Neural cell (in vitro differentiated cells): Measurements from ENCODE around the gene F5. TPM values are rescaled to one million over a fixed set of nuclear protein-coding genes. Genes with fewer than 3 reads are reported as not detected.

ENCODE experiments used
- H2AFZ ChIP-seq: fragments of 200-600, 300-800 bp; sonication (generic), shearing (Covaris generic); 2 replicates; pipeline ENCODE4 v1.6.0; 2014; ENCODE audit warnings: low read depth, mild to moderate bottlenecking, antibody characterized with exemption, low read length, moderate library complexity
- H3F3A ChIP-seq: fragments of 200-600 bp; shearing (Covaris generic); 2 replicates; pipeline ENCODE4 v1.6.1; 2016; ENCODE audit warnings: mild to moderate bottlenecking, moderate library complexity, mixed read lengths, antibody characterized with exemption, low read length; ENCODE audit not compliant: insufficient read depth, poor library complexity, severe bottlenecking
- H3K27ac ChIP-seq: fragments of 200-600, 300-800 bp; sonication (generic), shearing (Covaris generic); 2 replicates; pipeline ENCODE4 v1.5.1; 2014; ENCODE audit warnings: mild to moderate bottlenecking, low read length, moderate library complexity
- H3K27me3 ChIP-seq: fragments of 300-800, 200-600 bp; sonication (generic), shearing (Covaris generic); 2 replicates; pipeline ENCODE4 v1.6.0; 2014; ENCODE audit warnings: mild to moderate bottlenecking, low read depth, low read length, moderate library complexity; ENCODE audit not compliant: insufficient read depth
- H3K36me3 ChIP-seq: fragments of 300-800, 200-600 bp; sonication (generic), shearing (Covaris generic); 2 replicates; pipeline ENCODE4 v1.5.1; 2014; ENCODE audit warnings: mild to moderate bottlenecking, antibody characterized with exemption, low read length, moderate library complexity; ENCODE audit not compliant: insufficient read depth
- H3K4me2 ChIP-seq: fragments of 300-800, 200-600 bp; sonication (generic), shearing (Covaris generic); 2 replicates; pipeline ENCODE4 v1.6.0; 2014; ENCODE audit warnings: mild to moderate bottlenecking, low read length
- H3K4me3 ChIP-seq: fragments of 300-800, 200-600 bp; sonication (generic), shearing (Covaris generic); 2 replicates; pipeline ENCODE4 v1.5.1; 2014; ENCODE audit warnings: mild to moderate bottlenecking, low read length, moderate library complexity
- H3K79me2 ChIP-seq: fragments of 200-600 bp; shearing (Covaris generic); replicated peaks from 2 replicates; pipeline ENCODE4 v1.6.0; 2014; ENCODE audit warnings: mild to moderate bottlenecking, low read length, moderate library complexity; ENCODE audit not compliant: insufficient read depth
- H3K9ac ChIP-seq: fragments of 300-800, 200-600 bp; sonication (generic), shearing (Covaris generic); 2 replicates; pipeline ENCODE4 v1.6.1; 2016; ENCODE audit warnings: mild to moderate bottlenecking, low read length, mixed read lengths
- H3K9me2 ChIP-seq: fragments of 200-600 bp; shearing (Covaris generic); 2 replicates; pipeline ENCODE4 v1.6.1; 2016; ENCODE audit warnings: mild to moderate bottlenecking, low read length, mixed read lengths; ENCODE audit not compliant: insufficient read depth
- H3K9me3 ChIP-seq: fragments of 200-600, 300-800 bp; sonication (generic), shearing (Covaris generic); 2 replicates; pipeline ENCODE4 v1.6.1; 2016; ENCODE audit warnings: mild to moderate bottlenecking, mixed run types, low read length, moderate library complexity, mixed read lengths
- H4K20me1 ChIP-seq: fragments of 200-600 bp; shearing (Covaris generic); 2 replicates; pipeline ENCODE4 v1.6.1; 2016; ENCODE audit warnings: mild to moderate bottlenecking, mixed run types; ENCODE audit not compliant: insufficient read depth
- CTCF ChIP-seq: fragments of 450-650 bp; IDR thresholded peaks from 2 replicates; pipeline ENCODE4 v1.5.1; 2014; ENCODE audit warnings: antibody characterized with exemption, mild to moderate bottlenecking, moderate library complexity; ENCODE audit not compliant: poor library complexity, severe bottlenecking
- EP300 ChIP-seq: fragments of 450-650 bp; conservative IDR thresholded peaks from 2 replicates; pipeline ENCODE4 v1.6.1; 2014; ENCODE audit warnings: antibody characterized with exemption, mild to moderate bottlenecking, moderate library complexity; ENCODE audit not compliant: poor library complexity, severe bottlenecking
- EZH2 ChIP-seq: fragments of 200-600, 300-800 bp; shearing (Covaris generic), sonication (generic); IDR thresholded peaks from 2 replicates; pipeline ENCODE4 v1.6.1; 2014; ENCODE audit warnings: antibody characterized with exemption, low read length, borderline replicate concordance, mild to moderate bottlenecking; ENCODE audit not compliant: insufficient read depth, poor library complexity, severe bottlenecking
- MXI1 ChIP-seq: fragments of 450-650 bp; conservative IDR thresholded peaks from 2 replicates; pipeline ENCODE4 v1.6.1; 2014; ENCODE audit warnings: antibody characterized with exemption, mild to moderate bottlenecking; ENCODE audit not compliant: poor library complexity, severe bottlenecking
- POLR2AphosphoS5 ChIP-seq: IDR thresholded peaks from 2 replicates; pipeline ENCODE4 v1.6.1; 2012
- RAD21 ChIP-seq: fragments of 450-650 bp; conservative IDR thresholded peaks from 2 replicates; pipeline ENCODE4 v1.6.1; 2014; ENCODE audit warnings: antibody characterized with exemption, mild to moderate bottlenecking, moderate library complexity
- REST ChIP-seq: IDR thresholded peaks from 2 replicates; pipeline ENCODE4 v1.6.1; 2012; ENCODE audit warnings: borderline replicate concordance
- SMC3 ChIP-seq: fragments of 450-650 bp; conservative IDR thresholded peaks from 2 replicates; pipeline ENCODE4 v1.6.1; 2014; ENCODE audit warnings: antibody characterized with exemption, mild to moderate bottlenecking, moderate library complexity; ENCODE audit not compliant: poor library complexity
- TAF1 ChIP-seq: IDR thresholded peaks from 2 replicates; pipeline ENCODE4 v1.6.1; 2012; ENCODE audit warnings: low read depth
- polyA plus RNA-seq: library from polyadenylated mRNA; depleted of rRNA; stranded (reverse); fragments of >200 nt; gene quantifications from 2 replicates; pipeline ENCODE4 v1.2.3, GENCODE V29; 2014

F5 gene
- polyA plus RNA-seq, 1 donor from 2014 or later, result not detected

- Histone ChIP-seq H3K27ac (no peak overlapping the region), H3K9me2 (no peaks in the 10 kb centered on the region), H3K4me2 (no peak overlapping the region), H3K4me3 (no peak overlapping the region), H3K9me3 (no peaks in the 10 kb centered on the region), H3K79me2 (no peaks in the 10 kb centered on the region), H4K20me1 (no peaks in the 10 kb centered on the region), H3K27me3 (no peaks in the 10 kb centered on the region), H2AFZ (no peak overlapping the region), H3K36me3 (no peaks in the 10 kb centered on the region), H3F3A (no peaks in the 10 kb centered on the region), H3K9ac (no peak overlapping the region)
- TF ChIP-seq POLR2AphosphoS5 (no peak), MXI1 (no peak), TAF1 (no peak), EP300 (no peak), RAD21 (no peak), CTCF (no peak), EZH2 (no peak), REST (no peak), SMC3 (no peak)
Observed at GRCh38 chr1:169577981-169578738, 8.1 kb downstream of the F5 start.

GRCh38 chr1:169576935-169577331 is 9.3 kb downstream of the F5 start:
- Histone ChIP-seq H3K9me3 (no peaks in the 10 kb centered on the region), H3K9me2 (no peaks in the 10 kb centered on the region), H3K27ac (no peak overlapping the region), H3K4me3 (no peak overlapping the region), H3K4me2 (no peak overlapping the region), H2AFZ (no peak overlapping the region), H4K20me1 (no peaks in the 10 kb centered on the region), H3K27me3 (no peaks in the 10 kb centered on the region), H3K36me3 (no peaks in the 10 kb centered on the region), H3F3A (no peaks in the 10 kb centered on the region), H3K9ac (no peak overlapping the region), H3K79me2 (no peaks in the 10 kb centered on the region)
- TF ChIP-seq REST (no peak), CTCF (no peak), POLR2AphosphoS5 (no peak), RAD21 (no peak), EZH2 (no peak), MXI1 (no peak), EP300 (no peak)
